Heart left ventricle (tissue), 16 donors: ENCODE measurements around the gene FAM210A. TPM values are rescaled to one million over a fixed set of nuclear protein-coding genes. Genes with fewer than 3 reads are reported as not detected.

Experiments used
- ATAC-seq, 4 donors: fragments of 200-7000 bp; cut with Tn5 transposase; one replicate each; pipeline ENCODE4 v1.9.1; 2020 to 2022; ENCODE audit warnings: moderate library complexity in 4 of 4, mild to moderate bottlenecking in 3 of 4, moderate number of reproducible peaks in 1 of 4
- DNase-seq, 5 donors: peaks; one replicate each; pipeline ENCODE4 v3.0.0-alpha.2; 2020
- H3K27ac ChIP-seq, 12 donors: fragments of 200-600 bp; sonication (generic) in 4 of 12; one replicate each; pipeline versions ENCODE4 v1.5.0 to v1.8.0; 2016 to 2022; ENCODE audit warnings: mild to moderate bottlenecking in 2 of 12
- H3K27me3 ChIP-seq, 9 donors: fragments of 200-600 bp; sonication (generic) in 2 of 9; one replicate each; pipeline versions ENCODE4 v1.5.1 to v1.8.0; 2016 to 2022; ENCODE audit warnings: mild to moderate bottlenecking in 3 of 9
- H3K36me3 ChIP-seq, 9 donors: fragments of 200-600 bp; sonication (generic) in 2 of 9; one replicate each; pipeline versions ENCODE4 v1.5.0 to v1.8.0; 2018 to 2022; ENCODE audit warnings: mild to moderate bottlenecking in 2 of 9
- H3K4me1 ChIP-seq, 12 donors: fragments of 200-600 bp; sonication (generic) in 4 of 12; one replicate each; pipeline versions ENCODE4 v1.5.0 to v1.8.0; 2016 to 2022; ENCODE audit warnings: mild to moderate bottlenecking in 3 of 12
- H3K4me3 ChIP-seq, 12 donors: fragments of 200-600 bp; sonication (generic) in 4 of 12; one replicate each; pipeline versions ENCODE4 v1.5.0 to v1.8.0; 2017 to 2022; ENCODE audit warnings: mild to moderate bottlenecking in 9 of 12, moderate library complexity in 4 of 12
- H3K9me3 ChIP-seq, 12 donors: fragments of 200-600 bp; sonication (generic) in 4 of 12; one replicate each; pipeline versions ENCODE4 v1.5.0 to v1.8.0; 2016 to 2022; ENCODE audit warnings: mild to moderate bottlenecking in 1 of 12
- CTCF ChIP-seq, 12 donors: fragments of 200-600 bp; sonication (generic) in 4 of 12; IDR thresholded peaks; one replicate each; pipeline versions ENCODE4 v1.5.0 to v1.8.0; 2018 to 2022; ENCODE audit warnings: antibody characterized with exemption in 12 of 12, mild to moderate bottlenecking in 5 of 12
- POLR2A ChIP-seq, 2 donors: fragments of 450-650 bp; IDR thresholded peaks; one replicate each; pipeline ENCODE4 v1.6.1; 2017; ENCODE audit warnings: antibody characterized with exemption in 2 of 2, mild to moderate bottlenecking in 2 of 2, moderate library complexity in 2 of 2
- WGBS, 4 donors: extraction: QIAGEN DNeasy Blood & Tissue Kit in 2 of 4; methylation state at CpG; one replicate each; pipeline versions ENCODE4 v1.1.5 to v1.1.7; 2013 to 2018; 5-methylcytosine and 5-hydroxymethylcytosine counted together
- intact Hi-C, 10 donors: fragments of 100-400 bp; cut with DNase I; formaldehyde crosslinking; loops; one replicate each; pipeline versions ENCODE4 v1.11.1 to v1.14.2; 2022
- polyA plus RNA-seq, 2 donors: library from polyadenylated mRNA; stranded (reverse); fragments of 200-250 nt; gene quantifications; one replicate each; pipeline ENCODE4 v1.2.3, GENCODE V29; 2013
- total RNA-seq, 9 donors: library from RNA; depleted of rRNA in 2 of 9; stranded (reverse); fragments of >200 nt in 2 of 9; fragmentation: NEBNext Ultra II Directional in 3 of 9; extraction: Animal tissue kit (Norgen Biotek cat#: 25700) in 3 of 9; gene quantifications; one replicate each; pipeline versions ENCODE4 v1.1.0 to v1.2.4, GENCODE V29; 2016 to 2023
- donor health status: ischemic (EF 13 %, LVEDD 7.1; RV severe dilation, severe dysfunction).
- donor health status: healthy with polysubstance abuse.
- donor health status: DM: no; HTN: yes; CAD: no.
- donor health status: DM: no; HTN: no; CAD: no.
- donor health status: ischemic (EF 25% LVEDD 6.9; RV normal size, moderate dysfunction).
- donor health status: ischemic (EF 25% LVEDD 5.7; RV mildly dilated, moderate dysfunction).
- donor health status: healthy.
- donor health status: DM: yes; HTN: yes; CAD: no.
- donor health status: ischemic (EF 35%, LVEDD 5.7; RV mildly dilated, moderate dysfunction).
- donor health status: nonischemic (EF 11% LVEDD 7.7; RV severe dilation, severe dysfunction).
- donor health status: DM: yes; HTN: yes; CAD: no.
- donor health status: PGD.
- donor health status: ischemic (EF 29% LVEDD 5.4; RV normal size, mild dysfunction).
- donor health status: nonischemic (EF 23%, LVEDD 6.1; RV moderate dilation, normal function).

Gene FAM210A
- total and polyA plus RNA-seq, 11 donors = 14.0 to 66.4 (median 48.1) TPM

GRCh38 chr18:13688191-13689136 is 37.9 kb downstream of the FAM210A start:
- peaks cover 0 to 9% (median 0%) of the 10 kb centered on the region in 12 donors for H3K9me3 ChIP-seq
- no peak overlapping the region for H3K4me3 ChIP-seq
- intact Hi-C loops = no loop called here
- H3K27me3 ChIP-seq = no peaks in the 10 kb centered on the region
- peak; percentile 93 to 95 (median 94) for ATAC-seq
- TF ChIP-seq POLR2A (IDR thresholded peaks at IDR 0.05) (no peak), CTCF (IDR thresholded peaks at IDR 0.05) (no peak)
- peak in 4 of 5 donors; percentile 56 to 78 (median 65) for DNase-seq
- no peaks in the 10 kb centered on the region for H3K36me3 ChIP-seq
- WGBS, 4 donors = 63 to 69% (median 67%) methylated on average over 18 to 21 of the region's 21 CpGs
- peak overlapping the region in 11 of 12 donors; percentile 39 to 77 (median 70) for H3K27ac ChIP-seq
- H3K4me1 ChIP-seq = peaks cover 0 to 43% (median 14%) of the 10 kb centered on the region in 12 donors

DNA sequence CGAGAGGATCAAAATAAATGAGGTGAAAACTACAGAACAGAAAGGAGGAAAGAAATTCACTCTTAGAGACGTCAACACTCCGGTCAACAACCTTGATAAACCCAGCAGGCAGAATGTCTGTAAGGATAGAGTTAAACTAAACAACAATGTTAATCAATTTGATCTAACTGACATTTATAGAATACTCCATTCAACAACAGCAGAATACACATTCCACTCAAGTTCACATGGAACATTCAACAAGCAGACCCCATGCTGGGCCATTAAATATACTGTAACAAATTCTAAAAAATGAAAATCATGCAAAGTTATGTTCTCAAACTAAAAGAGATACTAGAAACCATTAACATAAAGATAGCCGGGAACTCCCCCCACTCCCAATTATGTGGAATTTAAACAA is 41.8 kb downstream of the FAM210A start:
- Histone ChIP-seq H3K27ac (no peak overlapping the region), H3K9me3 (no peaks in the 10 kb centered on the region), H3K4me3 (no peak overlapping the region), H3K4me1 (peaks cover 0 to 63% (median 20%) of the 10 kb centered on the region in 12 donors), H3K36me3 (peaks cover 0 to 16% (median 0%) of the 10 kb centered on the region in 9 donors), H3K27me3 (no peaks in the 10 kb centered on the region)
- 73 to 85% (median 74%) methylated on average over 4 of the region's 4 CpGs for WGBS, 4 donors
- TF ChIP-seq CTCF (IDR thresholded peaks at IDR 0.05) (no peak), POLR2A (IDR thresholded peaks at IDR 0.05) (no peak)
- DNase-seq (no peak), ATAC-seq (no peak)
- intact Hi-C loops = no loop called here

- WGBS, 4 donors = 84 to 91% (median 90%) methylated on average over 6 of the region's 6 CpGs
Observed at GRCh38 chr18:13681701-13682100, 44.7 kb downstream of the FAM210A start.

More at GRCh38 chr18:13681701-13682100, 44.7 kb downstream of the FAM210A start:
- Histone ChIP-seq H3K4me1 (peaks cover 0 to 62% (median 21%) of the 10 kb centered on the region in 12 donors), H3K4me3 (no peak overlapping the region), H3K27me3 (no peaks in the 10 kb centered on the region), H3K27ac (peak overlapping the region in 1 of 12 donors; percentile 88), H3K36me3 (peaks cover 0 to 16% (median 0%) of the 10 kb centered on the region in 9 donors), H3K9me3 (peaks cover 0 to 1% (median 0%) of the 10 kb centered on the region in 12 donors)
- intact Hi-C loops = no loop called here
- ATAC-seq (no peak), DNase-seq (no peak)
- no peak for TF ChIP-seq CTCF (IDR thresholded peaks at IDR 0.05)
- TF ChIP-seq POLR2A (IDR thresholded peaks at IDR 0.05) = no peak
